Measurements from ENCODE around the gene CCDC13. TPM values are rescaled to one million over a fixed set of nuclear protein-coding genes. Genes with fewer than 3 reads are reported as not detected.
"Not testable (repeated sequence)": the region's sequence is repeated elsewhere in the genome, so short reads cannot be mapped to it uniquely, and the experiment has no call there.

The CCDC13 gene
- total RNA-seq, 1 donor from 2014 or later, result 1.0 TPM

DNA sequence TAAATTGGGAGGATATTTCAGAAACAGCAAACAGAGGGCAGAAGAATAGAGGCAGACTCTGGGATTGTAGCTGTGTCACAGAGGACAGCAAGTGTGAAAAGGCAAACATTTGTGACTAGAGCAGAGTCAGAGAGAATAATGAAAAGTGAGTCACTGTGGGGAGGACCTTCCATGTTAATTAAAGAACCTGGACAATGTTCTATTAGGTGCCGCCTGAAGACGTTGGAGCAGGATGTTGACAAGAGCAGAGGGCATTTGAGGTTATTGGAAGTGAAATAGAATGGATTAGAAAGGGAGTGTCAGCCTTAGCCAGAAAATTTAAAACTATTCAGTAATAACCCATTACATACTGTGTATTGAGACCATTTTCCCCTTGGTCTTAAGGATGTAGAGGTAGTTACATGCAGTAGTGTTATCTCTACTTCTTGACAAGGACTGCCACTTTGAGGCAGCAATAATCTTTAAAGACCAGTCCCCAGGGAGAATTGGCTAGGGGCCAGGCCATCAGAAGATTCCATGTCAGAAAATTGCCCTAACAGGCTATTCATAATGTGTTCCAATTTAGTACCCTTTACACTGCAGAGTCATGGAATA, 42.0 kb upstream of the CCDC13 start:
- Mint-ChIP-seq H3K27ac (ENCODE audit: unreplicated experiment) (no peak overlapping the region), H3K9me3 (ENCODE audit: unreplicated experiment) (peaks cover 1% of the 10 kb centered on the region), H3K27me3 (ENCODE audit: unreplicated experiment) (no peaks in the 10 kb centered on the region), H3K4me1 (ENCODE audit: low read depth, unreplicated experiment) (peaks cover 11% of the 10 kb centered on the region), H3K4me3 (ENCODE audit: unreplicated experiment) (no peak overlapping the region), H3K36me3 (ENCODE audit: unreplicated experiment) (no peaks in the 10 kb centered on the region)
- TF ChIP-seq, protein P1, sequence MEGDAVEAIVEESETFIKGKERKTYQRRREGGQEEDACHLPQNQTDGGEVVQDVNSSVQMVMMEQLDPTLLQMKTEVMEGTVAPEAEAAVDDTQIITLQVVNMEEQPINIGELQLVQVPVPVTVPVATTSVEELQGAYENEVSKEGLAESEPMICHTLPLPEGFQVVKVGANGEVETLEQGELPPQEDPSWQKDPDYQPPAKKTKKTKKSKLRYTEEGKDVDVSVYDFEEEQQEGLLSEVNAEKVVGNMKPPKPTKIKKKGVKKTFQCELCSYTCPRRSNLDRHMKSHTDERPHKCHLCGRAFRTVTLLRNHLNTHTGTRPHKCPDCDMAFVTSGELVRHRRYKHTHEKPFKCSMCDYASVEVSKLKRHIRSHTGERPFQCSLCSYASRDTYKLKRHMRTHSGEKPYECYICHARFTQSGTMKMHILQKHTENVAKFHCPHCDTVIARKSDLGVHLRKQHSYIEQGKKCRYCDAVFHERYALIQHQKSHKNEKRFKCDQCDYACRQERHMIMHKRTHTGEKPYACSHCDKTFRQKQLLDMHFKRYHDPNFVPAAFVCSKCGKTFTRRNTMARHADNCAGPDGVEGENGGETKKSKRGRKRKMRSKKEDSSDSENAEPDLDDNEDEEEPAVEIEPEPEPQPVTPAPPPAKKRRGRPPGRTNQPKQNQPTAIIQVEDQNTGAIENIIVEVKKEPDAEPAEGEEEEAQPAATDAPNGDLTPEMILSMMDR (IDR thresholded peaks at IDR 0.05; ENCODE audit: partially characterized antibody, unreplicated experiment), result no peak
- no peak for DNase-seq

DNA sequence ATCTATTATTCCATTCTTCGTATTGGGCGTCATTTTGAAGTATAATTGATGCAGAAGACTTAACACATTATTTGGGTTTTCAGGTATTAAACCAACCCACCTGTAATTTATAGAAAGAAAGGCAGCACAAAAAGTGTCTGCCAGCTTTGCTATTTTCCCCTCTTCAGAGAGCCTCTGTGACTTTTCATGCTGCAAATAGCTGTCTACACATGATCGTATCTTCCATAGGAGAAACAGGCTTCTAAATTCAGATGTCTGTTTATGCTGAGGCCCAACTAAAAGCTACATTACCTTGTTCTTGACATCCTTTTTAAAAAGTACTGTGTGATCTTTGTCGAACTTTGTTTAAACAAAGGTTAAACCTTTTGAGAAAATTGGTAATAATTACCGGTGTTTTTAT, 41.2 kb upstream of the CCDC13 start:
- Mint-ChIP-seq H3K27ac (ENCODE audit: unreplicated experiment) (no peak overlapping the region), H3K36me3 (ENCODE audit: unreplicated experiment) (no peaks in the 10 kb centered on the region), H3K4me3 (ENCODE audit: unreplicated experiment) (no peak overlapping the region), H3K27me3 (ENCODE audit: unreplicated experiment) (peaks cover 4% of the 10 kb centered on the region), H3K4me1 (ENCODE audit: low read depth, unreplicated experiment) (peaks cover 11% of the 10 kb centered on the region), H3K9me3 (ENCODE audit: unreplicated experiment) (peaks cover 1% of the 10 kb centered on the region)
- no peak for DNase-seq
- TF ChIP-seq, protein P1 (IDR thresholded peaks at IDR 0.05; ENCODE audit: partially characterized antibody, unreplicated experiment), result no peak

DNA sequence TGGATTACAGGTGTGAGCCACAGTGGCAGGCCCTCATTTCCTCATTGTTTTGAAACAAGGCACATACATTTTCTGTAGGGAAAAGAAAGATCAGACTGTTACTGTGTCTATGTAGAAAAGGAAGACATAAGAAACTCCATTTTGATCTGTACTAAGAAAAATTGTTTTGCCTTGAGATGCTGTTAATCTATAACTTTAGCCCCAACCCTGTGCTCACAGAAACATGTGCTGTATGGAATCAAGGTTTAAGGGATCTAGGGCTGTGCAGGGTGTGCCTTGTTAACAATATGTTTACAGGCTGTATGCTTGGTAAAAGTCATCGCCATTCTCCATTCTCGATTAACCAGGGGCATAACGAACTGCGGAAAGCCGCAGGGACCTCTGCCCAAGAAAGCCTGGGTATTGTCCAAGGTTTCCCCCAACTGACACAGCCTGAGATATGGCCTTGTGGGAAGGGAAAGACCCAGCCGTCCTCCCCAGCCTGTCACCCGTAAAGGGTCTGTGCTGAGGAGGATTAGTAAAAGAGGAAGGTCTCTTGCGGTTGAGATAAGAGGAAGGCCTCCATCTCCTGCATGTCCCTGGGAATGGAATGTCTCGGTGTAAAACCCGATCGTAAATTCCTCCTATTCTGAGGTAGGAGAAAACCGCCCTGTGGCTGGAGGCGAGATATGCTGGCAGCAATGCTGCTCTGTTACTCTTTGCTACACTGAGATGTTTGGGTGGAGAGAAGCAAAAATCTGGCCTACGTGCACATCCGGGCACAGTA, 38.2 kb upstream of the CCDC13 start:
- not testable (repeated sequence) for DNase-seq; H3K27me3 Mint-ChIP-seq (ENCODE audit: unreplicated experiment); H3K36me3 Mint-ChIP-seq (ENCODE audit: unreplicated experiment); H3K9me3 Mint-ChIP-seq (ENCODE audit: unreplicated experiment)
- H3K4me3 Mint-ChIP-seq (ENCODE audit: unreplicated experiment), result peak overlapping the region; percentile 9
- H3K27ac Mint-ChIP-seq (ENCODE audit: unreplicated experiment), result peak overlapping the region; percentile 3
- peaks cover 11% of the 10 kb centered on the region for H3K4me1 Mint-ChIP-seq (ENCODE audit: low read depth, unreplicated experiment)

GRCh38 chr3:42810706-42811105, 37.7 kb upstream of the CCDC13 start:
- H3K9me3 Mint-ChIP-seq (ENCODE audit: unreplicated experiment); H3K4me3 Mint-ChIP-seq (ENCODE audit: unreplicated experiment); H3K27me3 Mint-ChIP-seq (ENCODE audit: unreplicated experiment); H3K36me3 Mint-ChIP-seq (ENCODE audit: unreplicated experiment); H3K27ac Mint-ChIP-seq (ENCODE audit: unreplicated experiment); DNase-seq: not testable (repeated sequence)
- peaks cover 11% of the 10 kb centered on the region for H3K4me1 Mint-ChIP-seq (ENCODE audit: low read depth, unreplicated experiment)

DNA sequence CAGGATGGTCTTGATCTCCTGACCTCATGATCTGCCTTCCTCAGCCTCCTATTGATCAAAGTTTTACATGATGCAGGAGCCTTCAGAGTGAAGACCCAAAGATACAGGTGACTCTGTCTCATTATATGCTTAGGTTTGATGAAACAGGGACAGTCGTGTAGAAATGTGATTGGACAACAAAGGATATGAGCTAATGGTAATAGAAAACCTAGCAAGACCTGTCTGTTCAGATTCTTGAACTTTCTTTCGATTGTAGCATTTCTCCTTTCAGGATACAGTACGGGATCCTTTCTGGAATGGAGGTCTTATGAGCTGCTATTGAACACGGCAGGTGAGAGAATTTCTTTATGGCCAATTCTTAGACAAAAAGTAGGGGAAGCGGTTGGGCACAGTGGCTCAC, 36.1 kb upstream of the CCDC13 start, which contains the start of gene ACKR2:
Gene ACKR2 (plus strand): TSS at position 244 of the 400 bp plus-strand sequence. CDS start 55,058 bp downstream, outside the sequence.
- H3K27me3 Mint-ChIP-seq (ENCODE audit: unreplicated experiment), result peaks cover 12% of the 10 kb centered on the region
- H3K36me3 Mint-ChIP-seq (ENCODE audit: unreplicated experiment), result no peaks in the 10 kb centered on the region
- no peak within 1 kb of the TSS for H3K27ac Mint-ChIP-seq (ENCODE audit: unreplicated experiment)
- H3K4me3 Mint-ChIP-seq (ENCODE audit: unreplicated experiment), result no peak within 1 kb of the TSS
- H3K4me1 Mint-ChIP-seq (ENCODE audit: low read depth, unreplicated experiment), result peaks cover 14% of the 10 kb centered on the region
- H3K9me3 Mint-ChIP-seq (ENCODE audit: unreplicated experiment), result peaks cover 4% of the 10 kb centered on the region
- DNase-seq, result no peak
- TF ChIP-seq, protein P1 (IDR thresholded peaks at IDR 0.05; ENCODE audit: partially characterized antibody, unreplicated experiment), result no peak

- H3K27ac Mint-ChIP-seq (ENCODE audit: unreplicated experiment), result no peak overlapping the region
- no peak overlapping the region for H3K4me3 Mint-ChIP-seq (ENCODE audit: unreplicated experiment)
Observed at GRCh38 chr3:42807929-42808328, 34.9 kb upstream of the CCDC13 start.

More at GRCh38 chr3:42807929-42808328, 34.9 kb upstream of the CCDC13 start:
- Mint-ChIP-seq H3K27me3 (ENCODE audit: unreplicated experiment) (peaks cover 17% of the 10 kb centered on the region), H3K9me3 (ENCODE audit: unreplicated experiment) (peaks cover 12% of the 10 kb centered on the region), H3K36me3 (ENCODE audit: unreplicated experiment) (no peaks in the 10 kb centered on the region), H3K4me1 (ENCODE audit: low read depth, unreplicated experiment) (peaks cover 15% of the 10 kb centered on the region)
- TF ChIP-seq, protein P1 (IDR thresholded peaks at IDR 0.05; ENCODE audit: partially characterized antibody, unreplicated experiment), result no peak
- DNase-seq, result no peak
